GM23248 (cell line): ENCODE results near the gene TP63.

ENCODE experiments used
- EZH2 ChIP-seq: fragments of 200-600 bp; sonication (generic); IDR thresholded peaks from 2 replicates; pipeline ENCODE4 v1.6.1; 2018; ENCODE audit warnings: antibody characterized with exemption, mild to moderate bottlenecking; ENCODE audit not compliant: insufficient read depth, poor library complexity, severe bottlenecking
- EZH2phosphoT487 ChIP-seq: fragments of 200-600 bp; sonication (generic); IDR thresholded peaks from 2 replicates; pipeline ENCODE4 v1.6.1; 2018; ENCODE audit warnings: antibody characterized with exemption, moderate library complexity, mild to moderate bottlenecking, low read depth; ENCODE audit not compliant: insufficient read depth

- TF ChIP-seq EZH2phosphoT487: no peak
- no peak for TF ChIP-seq EZH2
Measured at GRCh38 chr3:189587664-189588040, 43.5 kb upstream of the TP63 start.
